Measurements from ENCODE around the gene PARG. TPM values are rescaled to one million over a fixed set of nuclear protein-coding genes. Genes with fewer than 3 reads are reported as not detected.

PARG gene
- total RNA-seq, 2 experiments from 2014 or later, result 26.7 to 30.0 TPM

- TF ChIP-seq CTCF (IDR thresholded peaks at IDR 0.05), result no peak
- Mint-ChIP-seq H3K4me1 (ENCODE audit: low read depth) (peaks cover 4% of the 10 kb centered on the region), H3K4me3 (no peak overlapping the region), H3K36me3 (ENCODE audit: low read depth) (peaks cover 26% of the 10 kb centered on the region), H3K27ac (no peak overlapping the region), H3K9me3 (no peaks in the 10 kb centered on the region), H3K27me3 (no peaks in the 10 kb centered on the region)
- DNase-seq, result no peak
- intact Hi-C loops (cut with micrococcal nuclease), result no loop called here
- ChIA-PET CTCF (no interaction called here), POLR2A (no interaction called here)
- ATAC-seq, result no peak
Observed at GRCh38 chr10:49834976-49835375, 106.9 kb downstream of the PARG start.

DNA sequence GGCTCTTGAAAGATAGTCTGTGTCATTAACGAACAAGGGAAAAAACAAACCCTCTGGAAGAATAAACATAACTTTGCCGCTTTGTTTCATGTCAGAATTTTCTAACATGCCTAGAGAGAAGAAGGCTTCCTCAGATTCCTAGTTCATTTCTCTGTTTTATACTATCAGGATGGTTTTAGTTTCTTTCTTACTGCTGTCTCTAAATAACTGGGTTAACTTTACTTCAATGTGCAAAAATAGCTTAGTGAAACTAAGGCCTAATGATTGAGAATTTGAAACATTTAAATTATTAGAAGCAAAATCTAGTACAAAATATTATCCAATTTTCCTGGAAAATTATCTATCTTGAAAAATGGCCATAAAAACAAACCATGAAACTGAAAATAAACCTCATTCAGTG lies 107.6 kb downstream of the PARG start:
- no peak for TF ChIP-seq CTCF (IDR thresholded peaks at IDR 0.05)
- no peak for DNase-seq
- POLR2A ChIA-PET, result no interaction called here
- Mint-ChIP-seq H3K4me3 (no peak overlapping the region), H3K27ac (no peak overlapping the region), H3K4me1 (ENCODE audit: low read depth) (peaks cover 5% of the 10 kb centered on the region), H3K27me3 (no peaks in the 10 kb centered on the region), H3K9me3 (no peaks in the 10 kb centered on the region), H3K36me3 (ENCODE audit: low read depth) (peaks cover 21% of the 10 kb centered on the region)
- ATAC-seq, result no peak
- intact Hi-C loops (cut with micrococcal nuclease), result no loop called here
- CTCF ChIA-PET, result no interaction called here

DNA sequence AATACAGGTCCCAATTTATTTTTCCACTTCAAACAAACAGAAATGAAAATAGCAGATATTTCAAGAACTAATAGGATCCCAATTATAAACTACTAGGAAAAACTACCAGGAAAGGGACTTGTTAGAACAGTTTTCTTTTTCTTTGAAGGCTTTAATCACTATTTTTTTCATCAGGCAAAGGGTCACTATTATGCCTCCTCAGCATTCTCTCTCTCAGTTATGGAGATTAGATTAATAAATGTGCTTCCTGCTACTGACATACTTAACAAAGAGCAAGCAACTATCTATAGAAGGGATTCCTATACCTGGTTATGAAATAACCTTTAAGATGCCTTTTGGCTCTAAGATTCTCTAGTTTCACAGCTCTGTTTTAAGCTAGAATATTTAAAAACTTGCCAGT lies 108.7 kb downstream of the PARG start:
- intact Hi-C loops (cut with micrococcal nuclease), result no loop called here
- ChIA-PET CTCF (no interaction called here), POLR2A (no interaction called here)
- Mint-ChIP-seq H3K27me3 (no peaks in the 10 kb centered on the region), H3K36me3 (ENCODE audit: low read depth) (peaks cover 18% of the 10 kb centered on the region), H3K4me3 (no peak overlapping the region), H3K9me3 (no peaks in the 10 kb centered on the region), H3K4me1 (ENCODE audit: low read depth) (peaks cover 5% of the 10 kb centered on the region), H3K27ac (no peak overlapping the region)
- TF ChIP-seq CTCF (IDR thresholded peaks at IDR 0.05), result no peak
- no peak for ATAC-seq
- no peak for DNase-seq

DNA sequence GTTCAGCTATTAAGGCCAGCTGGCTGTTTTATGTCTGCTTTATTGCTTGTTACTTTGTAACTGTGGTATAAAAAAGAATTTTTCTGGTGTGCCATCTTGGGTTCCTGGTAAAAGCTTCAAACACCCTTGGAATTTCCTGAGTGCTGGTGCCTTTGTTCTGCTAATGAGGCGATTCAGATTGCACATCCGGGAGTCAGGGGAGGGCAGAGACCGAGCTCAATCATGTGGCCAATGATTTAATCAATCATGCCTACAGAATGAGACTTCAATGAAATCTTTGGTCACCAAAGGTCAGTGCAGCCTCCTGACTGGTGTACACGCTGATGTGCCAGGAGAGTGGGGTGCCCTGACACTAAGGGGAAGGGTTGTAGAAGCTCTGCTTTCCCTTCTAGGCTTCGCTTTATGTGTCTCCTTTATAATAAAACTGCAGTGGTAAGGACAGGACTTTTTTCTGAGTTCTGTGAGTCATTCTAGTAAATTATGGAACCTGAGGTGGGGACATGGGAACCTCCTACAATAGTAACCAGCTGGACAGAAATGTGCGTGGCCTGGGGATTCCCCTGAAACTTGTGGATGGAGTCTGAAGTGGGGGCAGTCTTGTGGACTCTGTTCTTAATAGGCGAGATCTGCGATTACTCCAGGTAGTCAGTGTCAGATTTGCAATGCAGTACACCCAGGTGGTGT lies 110.3 kb downstream of the PARG start:
- Mint-ChIP-seq H3K9me3 (no peaks in the 10 kb centered on the region), H3K4me1 (ENCODE audit: low read depth) (peaks cover 5% of the 10 kb centered on the region), H3K27ac (no peak overlapping the region), H3K27me3 (no peaks in the 10 kb centered on the region), H3K4me3 (no peak overlapping the region), H3K36me3 (ENCODE audit: low read depth) (peaks cover 25% of the 10 kb centered on the region)
- DNase-seq (no peak), ATAC-seq (no peak)
- POLR2A ChIA-PET, result no interaction called here
- CTCF ChIA-PET, result no interaction called here
- intact Hi-C loops (cut with micrococcal nuclease), result no loop called here
- no peak for TF ChIP-seq CTCF (IDR thresholded peaks at IDR 0.05)

GRCh38 chr10:49830846-49831245 lies 111.0 kb downstream of the PARG start:
- ChIA-PET CTCF (no interaction called here), POLR2A (no interaction called here)
- intact Hi-C loops (cut with micrococcal nuclease), result no loop called here
- no peaks in the 10 kb centered on the region for H3K27me3 Mint-ChIP-seq
- no peak overlapping the region for H3K27ac Mint-ChIP-seq
- peaks cover 30% of the 10 kb centered on the region for H3K36me3 Mint-ChIP-seq (ENCODE audit: low read depth)
- H3K4me3 Mint-ChIP-seq, result no peak overlapping the region
- DNase-seq (no peak), ATAC-seq (no peak)
- no peaks in the 10 kb centered on the region for H3K9me3 Mint-ChIP-seq
- peaks cover 5% of the 10 kb centered on the region for H3K4me1 Mint-ChIP-seq (ENCODE audit: low read depth)
- no peak for TF ChIP-seq CTCF (IDR thresholded peaks at IDR 0.05)
